Neutrophil (primary cell): ENCODE measurements around the gene SLC6A12.

Source experiments
- H3K27ac ChIP-seq: fragments of 200-600 bp; sonication (generic); 2 replicates; pipeline ENCODE4 v1.5.1; 2016; ENCODE audit warnings: mild to moderate bottlenecking, moderate library complexity
- H3K27me3 ChIP-seq: fragments of 200-600 bp; sonication (generic); 2 replicates; pipeline ENCODE4 v1.6.0; 2016; ENCODE audit warnings: mild to moderate bottlenecking
- H3K36me3 ChIP-seq: fragments of 200-600 bp; sonication (generic); 2 replicates; pipeline ENCODE4 v1.5.1; 2017
- H3K4me1 ChIP-seq, 2 experiments: fragments of 200-600 bp in 1 of 2; sonication (generic) in 1 of 2; 1 replicate in 1 of 2; 2 replicates in 1 of 2; pipeline versions ENCODE4 v1.5.1 to v1.6.1; 2013 to 2016; ENCODE audit warnings: low read depth in 1 of 2, low read length in 1 of 2, mild to moderate bottlenecking in 1 of 2, moderate library complexity in 1 of 2; ENCODE audit not compliant: control insufficient read depth in 1 of 2, insufficient read depth in 1 of 2
- H3K4me3 ChIP-seq, 2 experiments: fragments of 200-600 bp in 1 of 2; sonication (generic) in 1 of 2; 1 replicate in 1 of 2; 2 replicates in 1 of 2; pipeline ENCODE4 v1.5.1; 2013 to 2016; ENCODE audit warnings: low read depth in 1 of 2, low read length in 1 of 2, mild to moderate bottlenecking in 1 of 2, moderate library complexity in 1 of 2
- H3K9me3 ChIP-seq: fragments of 200-600 bp; sonication (generic); 2 replicates; pipeline ENCODE4 v1.5.1; 2016
- TF ChIP-seq, protein P1 (sequence below): fragments of 200-600 bp; sonication (generic); IDR thresholded peaks from 2 replicates; pipeline ENCODE4 v1.5.1; 2016; ENCODE audit warnings: antibody characterized with exemption

Gene SLC6A12

GRCh38 chr12:195951-196350 is 18.0 kb downstream of the SLC6A12 start:
- H3K27me3 ChIP-seq = peaks cover 38% of the 10 kb centered on the region
- TF ChIP-seq, protein P1, sequence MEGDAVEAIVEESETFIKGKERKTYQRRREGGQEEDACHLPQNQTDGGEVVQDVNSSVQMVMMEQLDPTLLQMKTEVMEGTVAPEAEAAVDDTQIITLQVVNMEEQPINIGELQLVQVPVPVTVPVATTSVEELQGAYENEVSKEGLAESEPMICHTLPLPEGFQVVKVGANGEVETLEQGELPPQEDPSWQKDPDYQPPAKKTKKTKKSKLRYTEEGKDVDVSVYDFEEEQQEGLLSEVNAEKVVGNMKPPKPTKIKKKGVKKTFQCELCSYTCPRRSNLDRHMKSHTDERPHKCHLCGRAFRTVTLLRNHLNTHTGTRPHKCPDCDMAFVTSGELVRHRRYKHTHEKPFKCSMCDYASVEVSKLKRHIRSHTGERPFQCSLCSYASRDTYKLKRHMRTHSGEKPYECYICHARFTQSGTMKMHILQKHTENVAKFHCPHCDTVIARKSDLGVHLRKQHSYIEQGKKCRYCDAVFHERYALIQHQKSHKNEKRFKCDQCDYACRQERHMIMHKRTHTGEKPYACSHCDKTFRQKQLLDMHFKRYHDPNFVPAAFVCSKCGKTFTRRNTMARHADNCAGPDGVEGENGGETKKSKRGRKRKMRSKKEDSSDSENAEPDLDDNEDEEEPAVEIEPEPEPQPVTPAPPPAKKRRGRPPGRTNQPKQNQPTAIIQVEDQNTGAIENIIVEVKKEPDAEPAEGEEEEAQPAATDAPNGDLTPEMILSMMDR = no peak
- H3K36me3 ChIP-seq = no peaks in the 10 kb centered on the region
- H3K27ac ChIP-seq = no peak overlapping the region
- H3K9me3 ChIP-seq = no peaks in the 10 kb centered on the region
- no peaks in the 10 kb centered on the region for H3K4me1 ChIP-seq
- no peak overlapping the region for H3K4me3 ChIP-seq

- peaks cover 38% of the 10 kb centered on the region for H3K27me3 ChIP-seq
- H3K36me3 ChIP-seq = no peaks in the 10 kb centered on the region
- TF ChIP-seq, protein P1 = no peak
- no peak overlapping the region for H3K27ac ChIP-seq
- H3K9me3 ChIP-seq = no peaks in the 10 kb centered on the region
- H3K4me1 ChIP-seq = no peaks in the 10 kb centered on the region
- H3K4me3 ChIP-seq = no peak overlapping the region
These were observed 18.8 kb downstream of the SLC6A12 start for GRCh38 chr12:195156-195555.

DNA sequence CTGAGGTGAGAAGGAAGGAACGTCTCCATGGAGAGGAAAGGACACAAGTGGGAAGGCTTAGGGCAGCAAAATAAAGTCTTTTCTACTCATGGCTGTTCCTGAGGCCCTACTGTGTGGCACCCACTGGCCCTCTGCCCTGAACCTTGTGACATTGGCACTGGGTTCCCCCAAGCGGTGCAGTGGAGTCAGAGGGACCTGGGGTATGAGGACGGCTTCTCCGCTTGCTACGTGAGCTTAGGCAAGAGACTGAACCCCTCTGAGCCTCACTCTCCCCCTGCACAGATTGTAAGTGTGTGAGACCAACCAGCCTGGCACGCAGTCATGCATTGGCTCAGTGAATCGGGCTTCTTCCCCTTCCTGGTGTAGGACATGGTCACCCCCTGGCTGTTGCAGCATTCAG is 19.7 kb downstream of the SLC6A12 start:
- no peaks in the 10 kb centered on the region for H3K4me1 ChIP-seq
- no peak overlapping the region for H3K27ac ChIP-seq
- H3K36me3 ChIP-seq = no peaks in the 10 kb centered on the region
- H3K9me3 ChIP-seq = no peaks in the 10 kb centered on the region
- H3K4me3 ChIP-seq = no peak overlapping the region
- TF ChIP-seq, protein P1 = no peak
- peaks cover 41% of the 10 kb centered on the region for H3K27me3 ChIP-seq

- Histone ChIP-seq H3K27ac (no peak overlapping the region), H3K27me3 (peaks cover 42% of the 10 kb centered on the region), H3K9me3 (no peaks in the 10 kb centered on the region), H3K36me3 (no peaks in the 10 kb centered on the region), H3K4me1 (peaks cover 0 to 6% of the 10 kb centered on the region in 2 experiments), H3K4me3 (no peak overlapping the region)
- TF ChIP-seq, protein P1 = no peak
These were observed 20.7 kb downstream of the SLC6A12 start for GRCh38 chr12:193261-193660.

DNA sequence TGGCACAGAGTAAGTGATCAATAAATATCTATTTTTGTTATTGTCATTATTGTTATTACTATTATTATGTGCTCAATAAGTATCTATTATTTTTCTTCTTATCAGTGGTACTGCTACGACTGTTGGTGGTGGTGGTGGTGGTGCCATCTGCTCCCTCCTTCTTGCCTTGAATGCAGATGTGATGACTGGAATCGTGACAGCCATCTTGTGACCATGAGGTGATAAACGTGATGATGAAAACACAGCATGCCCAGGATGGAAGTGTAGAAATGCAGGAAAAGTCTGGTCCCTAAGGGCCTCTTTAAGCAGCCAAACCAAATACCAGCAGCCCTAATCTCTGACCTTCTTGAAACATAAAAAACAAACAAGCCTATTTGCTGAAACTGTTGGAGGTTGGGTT is 22.4 kb downstream of the SLC6A12 start:
- Histone ChIP-seq H3K36me3 (no peaks in the 10 kb centered on the region), H3K27ac (no peak overlapping the region), H3K4me1 (peaks cover 0 to 6% of the 10 kb centered on the region in 2 experiments), H3K27me3 (peaks cover 53% of the 10 kb centered on the region), H3K9me3 (no peaks in the 10 kb centered on the region), H3K4me3 (no peak overlapping the region)
- TF ChIP-seq, protein P1 = no peak

GRCh38 chr12:190881-191280 is 23.1 kb downstream of the SLC6A12 start:
- Histone ChIP-seq H3K27me3 (peaks cover 58% of the 10 kb centered on the region), H3K9me3 (no peaks in the 10 kb centered on the region), H3K4me3 (no peak overlapping the region), H3K4me1 (peaks cover 0 to 6% of the 10 kb centered on the region in 2 experiments), H3K27ac (no peak overlapping the region), H3K36me3 (no peaks in the 10 kb centered on the region)
- TF ChIP-seq, protein P1 = no peak
